ENCODE results near the gene JMJD8.

DNA sequence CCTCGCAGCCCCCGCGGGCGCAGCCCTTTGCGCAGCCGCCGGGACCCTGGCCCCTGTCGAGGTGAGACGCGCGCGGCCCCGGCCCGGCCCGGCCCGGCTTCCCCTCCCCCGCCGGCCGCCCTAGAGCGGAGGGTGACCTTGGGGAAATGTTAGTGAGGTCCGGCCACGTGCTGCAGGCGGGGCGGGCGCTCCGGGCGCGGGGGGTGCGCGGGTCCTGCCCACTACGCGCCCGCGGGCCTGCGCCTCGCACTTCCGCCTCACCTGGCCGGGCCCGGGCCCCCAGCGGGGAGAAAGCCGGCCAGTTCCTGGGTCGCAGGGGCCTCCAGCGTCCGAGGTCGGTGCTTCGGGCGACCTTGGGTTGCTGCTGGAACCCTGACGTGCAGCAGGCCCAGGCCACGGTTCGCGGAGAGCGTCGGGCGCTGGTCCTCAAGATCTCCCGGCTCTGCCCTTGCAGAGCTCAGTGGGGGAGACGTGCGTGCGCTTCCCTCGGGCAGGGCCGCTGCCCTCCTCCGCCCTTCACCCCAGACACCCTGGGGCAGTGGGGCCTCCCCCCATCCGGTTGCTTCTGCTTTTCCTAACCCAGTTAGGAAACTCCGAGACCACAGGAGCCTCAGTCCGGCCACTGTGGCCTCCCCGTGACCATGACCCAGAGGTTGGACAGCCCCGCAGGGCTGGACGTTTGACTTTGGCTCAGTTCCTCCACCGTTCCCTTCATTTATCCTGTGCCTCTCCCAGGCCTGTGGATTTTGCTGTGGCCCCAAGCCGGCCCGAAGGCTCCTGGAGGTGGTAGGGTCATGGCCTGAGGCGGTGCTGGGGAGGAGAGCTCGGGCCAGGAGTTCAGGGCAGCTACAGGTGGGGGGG, 41.7 kb downstream of the JMJD8 start:
- TF ChIP-seq, protein P1, sequence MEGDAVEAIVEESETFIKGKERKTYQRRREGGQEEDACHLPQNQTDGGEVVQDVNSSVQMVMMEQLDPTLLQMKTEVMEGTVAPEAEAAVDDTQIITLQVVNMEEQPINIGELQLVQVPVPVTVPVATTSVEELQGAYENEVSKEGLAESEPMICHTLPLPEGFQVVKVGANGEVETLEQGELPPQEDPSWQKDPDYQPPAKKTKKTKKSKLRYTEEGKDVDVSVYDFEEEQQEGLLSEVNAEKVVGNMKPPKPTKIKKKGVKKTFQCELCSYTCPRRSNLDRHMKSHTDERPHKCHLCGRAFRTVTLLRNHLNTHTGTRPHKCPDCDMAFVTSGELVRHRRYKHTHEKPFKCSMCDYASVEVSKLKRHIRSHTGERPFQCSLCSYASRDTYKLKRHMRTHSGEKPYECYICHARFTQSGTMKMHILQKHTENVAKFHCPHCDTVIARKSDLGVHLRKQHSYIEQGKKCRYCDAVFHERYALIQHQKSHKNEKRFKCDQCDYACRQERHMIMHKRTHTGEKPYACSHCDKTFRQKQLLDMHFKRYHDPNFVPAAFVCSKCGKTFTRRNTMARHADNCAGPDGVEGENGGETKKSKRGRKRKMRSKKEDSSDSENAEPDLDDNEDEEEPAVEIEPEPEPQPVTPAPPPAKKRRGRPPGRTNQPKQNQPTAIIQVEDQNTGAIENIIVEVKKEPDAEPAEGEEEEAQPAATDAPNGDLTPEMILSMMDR (IDR thresholded peaks at IDR 0.05): no peak
- TF ChIP-seq SIN3A (IDR thresholded peaks at IDR 0.05; ENCODE audit: borderline replicate concordance, insufficient read depth, low read depth, low read length): no peak
- no peak for TF ChIP-seq TCF7L2 (IDR thresholded peaks at IDR 0.05; ENCODE audit: low read depth, low read length)
